ENCODE results near the gene MTAP.

- TF ChIP-seq EZH2 (optimal IDR thresholded peaks at IDR 0.05; ENCODE audit: low read depth, low read length): no peak
- no peak for TF ChIP-seq CTCF (IDR thresholded peaks at IDR 0.05; ENCODE audit: low read length)
- TF ChIP-seq EZH2phosphoT487 (IDR thresholded peaks at IDR 0.05; ENCODE audit: low read length): no peak
Measured at GRCh38 chr9:21836437-21837161, 34.2 kb downstream of the MTAP start.

Data from MM.1S (cell line).